GM19452 (cell line): ENCODE measurements around the gene MCU.
"Not testable (repeated sequence)": the region's sequence is repeated elsewhere in the genome, so short reads cannot be mapped to it uniquely, and the experiment has no call there.

Experiments
- ATAC-seq: cut with Tn5 transposase; IDR thresholded peaks from one replicate; pipeline ENCODE4 v1.9.1; 2021; ENCODE audit not compliant: unreplicated experiment

The MCU gene

DNA sequence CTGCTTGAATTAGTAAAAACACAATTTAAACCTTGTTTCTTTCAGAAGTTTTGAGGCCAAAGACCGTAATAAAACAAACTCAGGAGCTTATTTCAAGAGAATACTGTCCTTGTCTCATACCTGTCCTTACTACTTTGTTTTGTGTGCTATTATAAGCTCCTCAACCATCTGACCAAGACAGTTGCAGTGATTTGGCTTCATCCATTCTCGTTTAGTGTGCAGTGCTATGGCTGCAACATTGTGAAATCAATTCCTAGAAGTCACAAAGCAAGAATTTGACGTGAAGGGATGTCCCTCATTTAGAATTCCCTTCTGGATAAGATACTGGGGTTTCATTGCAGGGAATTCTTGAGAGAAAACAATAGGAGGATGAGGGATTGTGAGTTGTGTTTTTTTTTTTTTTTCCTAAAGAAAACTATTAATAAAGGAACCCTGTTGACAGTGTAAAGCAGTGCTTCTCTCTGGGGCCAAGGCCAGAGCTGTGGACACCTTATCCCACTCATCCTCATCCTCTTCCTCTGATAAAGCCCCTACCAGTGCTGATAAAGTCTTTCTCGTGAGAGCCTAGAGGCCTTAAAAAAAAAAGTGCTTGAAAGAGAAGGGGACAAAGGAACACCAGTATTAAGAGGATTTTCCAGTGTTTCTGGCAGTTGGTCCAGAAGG, 201.3 kb downstream of the MCU start, which contains the start of gene OIT3:
Gene OIT3, plus strand, starts transcription at position 604 of the 663 bp plus-strand sequence. CDS start 60 bp downstream, outside the sequence.
- ATAC-seq, result no peak

DNA sequence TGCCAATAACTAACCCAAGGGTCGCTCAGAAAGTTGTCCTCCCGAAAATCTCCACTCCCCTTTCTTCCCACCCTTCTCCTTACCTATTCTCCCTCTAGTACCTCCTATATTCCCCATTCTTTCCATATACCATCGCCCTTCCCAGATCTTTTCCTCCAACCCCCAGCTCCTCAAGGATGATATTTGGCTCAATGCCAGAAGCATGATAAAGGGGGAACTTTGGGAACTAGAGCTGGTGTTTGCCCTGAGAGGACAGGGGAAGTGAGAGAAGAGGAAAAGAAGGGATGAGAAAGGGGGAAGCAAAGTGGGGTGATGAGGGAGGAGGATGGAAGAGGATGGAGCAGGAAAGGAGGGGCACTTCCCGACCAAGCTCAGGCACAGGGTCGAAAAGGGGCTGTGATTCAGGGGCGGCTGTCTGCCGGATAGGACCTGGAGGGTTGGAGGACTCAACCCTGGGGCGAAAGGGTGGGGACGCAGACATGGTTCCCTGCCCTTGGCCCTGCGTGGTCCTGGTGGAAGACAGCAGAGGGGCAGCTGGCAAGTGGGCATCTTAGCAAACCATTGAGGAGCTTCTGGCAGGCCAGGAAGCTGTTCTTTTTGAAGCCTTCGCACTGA, 203.4 kb downstream of the MCU start:
- no peak for ATAC-seq

DNA sequence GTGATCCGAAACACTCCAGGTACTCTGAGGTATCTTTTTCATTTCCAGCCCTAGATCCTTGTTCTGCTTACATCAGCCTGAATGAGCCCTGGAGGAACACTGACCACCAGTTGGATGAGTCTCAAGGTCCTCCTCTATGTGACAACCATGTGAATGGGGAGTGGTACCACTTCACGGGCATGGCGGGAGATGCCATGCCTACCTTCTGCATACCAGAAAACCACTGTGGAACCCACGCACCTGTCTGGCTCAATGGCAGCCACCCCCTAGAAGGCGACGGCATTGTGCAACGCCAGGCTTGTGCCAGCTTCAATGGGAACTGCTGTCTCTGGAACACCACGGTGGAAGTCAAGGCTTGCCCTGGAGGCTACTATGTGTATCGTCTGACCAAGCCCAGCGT, 206.7 kb downstream of the MCU start:
- ATAC-seq, result no peak

DNA sequence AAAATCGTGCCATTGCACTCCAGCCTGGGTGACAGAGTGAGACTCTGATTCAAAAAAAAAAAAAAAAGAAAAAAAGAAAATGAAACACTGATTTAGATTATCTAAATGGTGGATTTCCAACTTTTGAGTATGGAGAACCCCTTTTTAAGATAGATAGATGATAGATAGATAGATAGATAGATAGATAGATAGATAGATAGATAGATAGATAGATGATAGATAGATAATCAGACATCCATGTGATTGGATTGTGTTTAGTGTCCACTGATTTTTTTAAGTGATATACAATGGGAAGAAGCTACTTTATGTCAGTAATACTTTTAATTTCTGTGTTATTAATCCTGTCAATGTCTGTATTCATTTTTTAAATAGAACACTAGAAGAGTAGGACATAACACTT, 207.6 kb downstream of the MCU start:
- no peak for ATAC-seq

DNA sequence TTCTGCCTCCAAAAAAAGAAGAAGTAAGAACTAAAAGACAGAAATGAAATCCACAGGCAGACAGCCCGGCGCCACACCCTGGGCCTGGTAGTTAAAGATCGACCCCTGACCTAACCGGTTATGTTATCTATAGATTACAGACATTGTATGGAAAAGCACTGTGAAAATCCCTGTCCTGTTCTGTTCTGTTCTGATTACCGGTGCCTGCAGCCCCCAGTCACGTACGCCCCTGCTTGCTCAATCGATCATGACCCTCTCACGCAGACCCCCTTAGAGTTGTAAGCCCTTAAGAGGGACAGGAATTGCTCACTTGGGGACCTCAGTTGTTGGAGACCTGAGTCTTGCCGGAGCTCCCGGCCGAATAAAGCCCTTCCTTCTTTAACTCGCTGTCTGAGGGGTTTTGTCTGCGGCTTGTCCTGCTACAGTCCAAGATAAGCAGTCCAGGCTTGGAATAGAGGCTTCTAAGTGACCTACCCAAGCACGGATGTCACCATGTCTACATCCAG, 212.1 kb downstream of the MCU start:
- not testable (repeated sequence) for ATAC-seq

DNA sequence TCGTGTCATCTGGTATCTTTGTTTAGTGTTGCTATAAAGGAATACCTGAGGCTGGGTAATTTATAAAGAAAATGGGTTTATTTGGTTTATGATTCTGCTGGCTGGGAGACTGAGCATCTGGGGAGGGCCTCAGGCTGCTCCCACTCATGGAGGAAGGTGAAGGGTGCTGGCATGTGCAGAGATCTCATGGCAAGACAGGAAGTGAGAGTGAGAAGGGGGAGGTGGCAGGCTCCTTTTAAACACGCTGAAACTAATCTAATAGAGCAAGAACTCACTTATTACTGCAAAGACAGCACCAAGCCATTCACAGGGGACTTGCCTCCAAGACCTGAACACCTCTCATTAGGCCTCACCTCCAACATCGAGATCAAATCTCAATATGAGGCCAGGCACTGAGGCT, 212.9 kb downstream of the MCU start:
- no peak for ATAC-seq

DNA sequence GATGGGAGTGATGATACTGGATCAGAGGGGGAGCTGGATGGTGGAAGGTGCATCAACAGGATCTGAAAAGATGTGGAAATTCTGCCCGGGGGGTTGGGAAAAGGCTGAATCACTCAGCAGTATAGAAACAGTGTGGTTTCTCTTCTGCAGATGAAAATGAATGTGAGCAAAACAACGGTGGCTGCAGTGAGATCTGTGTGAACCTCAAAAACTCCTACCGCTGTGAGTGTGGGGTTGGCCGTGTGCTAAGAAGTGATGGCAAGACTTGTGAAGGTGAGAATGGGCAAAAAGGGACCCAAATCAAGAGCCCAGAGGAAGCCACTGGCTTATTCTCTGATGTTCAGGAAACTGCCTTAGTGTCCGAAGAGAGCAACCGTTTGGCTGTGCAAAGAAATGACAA, 214.5 kb downstream of the MCU start:
- ATAC-seq, result no peak

DNA sequence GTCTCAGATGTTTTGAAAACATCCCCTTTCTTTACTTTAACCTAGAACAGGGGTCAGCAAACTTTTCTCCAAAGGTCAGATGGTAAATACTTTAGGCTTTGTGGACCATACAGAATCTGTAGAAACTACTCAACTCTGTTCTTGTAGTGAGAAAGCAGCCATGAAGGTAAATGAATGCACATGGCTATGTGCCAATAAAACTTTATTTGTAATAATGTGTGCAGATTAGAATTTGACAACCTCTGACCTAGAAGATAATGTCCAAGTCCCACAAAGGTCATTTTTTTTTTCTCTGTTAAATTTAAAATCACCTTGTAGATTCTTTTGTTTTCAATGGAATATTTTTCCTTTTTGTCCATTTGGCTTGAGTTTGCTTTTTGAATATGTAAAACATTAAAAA, 218.8 kb downstream of the MCU start:
- no peak for ATAC-seq

DNA sequence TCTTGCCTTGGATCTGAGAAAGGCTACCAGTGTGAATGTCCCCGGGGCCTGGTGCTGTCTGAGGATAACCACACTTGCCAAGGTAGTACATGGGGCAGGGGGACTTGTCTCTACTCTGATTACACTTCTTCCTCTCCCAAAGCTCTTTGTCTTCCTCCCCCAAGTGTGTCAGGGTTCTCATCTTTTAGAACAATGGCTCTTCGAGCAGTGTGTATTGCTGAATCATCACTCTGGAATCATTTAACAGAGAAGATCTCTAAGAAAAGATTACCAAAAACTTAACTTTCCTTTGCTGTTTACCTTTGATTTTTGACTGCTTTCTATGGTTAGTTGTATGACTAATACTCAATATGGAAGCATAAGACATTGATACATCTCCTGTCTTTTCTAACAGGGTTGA, 219.8 kb downstream of the MCU start:
- ATAC-seq, result no peak

DNA sequence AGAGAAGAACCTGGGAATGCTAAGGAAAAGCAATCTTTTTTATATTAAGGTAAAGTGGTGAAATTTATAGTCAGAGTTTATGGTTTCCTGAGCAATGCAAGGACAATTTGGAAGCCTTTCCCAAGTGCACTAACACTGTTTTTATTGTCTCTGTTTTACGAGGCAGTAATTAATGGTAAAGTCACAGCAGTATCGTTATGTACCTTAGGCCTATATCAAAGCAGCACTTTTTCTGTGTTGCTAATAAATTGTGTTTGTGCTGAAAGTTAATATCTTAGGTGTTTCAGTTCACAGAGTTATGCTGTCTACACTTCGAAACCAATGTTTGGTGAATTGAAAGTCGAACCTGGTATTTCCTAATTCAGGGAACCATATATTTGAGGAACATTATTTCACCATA, 220.8 kb downstream of the MCU start:
- no peak for ATAC-seq

DNA sequence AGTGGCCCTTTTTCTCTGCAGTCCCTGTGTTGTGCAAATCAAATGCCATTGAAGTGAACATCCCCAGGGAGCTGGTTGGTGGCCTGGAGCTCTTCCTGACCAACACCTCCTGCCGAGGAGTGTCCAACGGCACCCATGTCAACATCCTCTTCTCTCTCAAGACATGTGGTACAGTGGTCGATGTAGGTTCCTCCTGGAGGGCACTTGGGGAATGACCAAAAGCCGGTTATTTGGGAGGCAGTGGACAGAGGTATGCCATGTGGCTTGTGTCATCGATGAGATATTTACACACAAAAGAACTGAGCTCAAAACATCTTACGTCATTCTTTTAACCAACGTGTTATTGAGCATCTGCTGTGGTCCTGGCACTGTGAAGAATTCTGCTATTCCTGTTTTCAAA, 221.3 kb downstream of the MCU start:
- ATAC-seq, result no peak

DNA sequence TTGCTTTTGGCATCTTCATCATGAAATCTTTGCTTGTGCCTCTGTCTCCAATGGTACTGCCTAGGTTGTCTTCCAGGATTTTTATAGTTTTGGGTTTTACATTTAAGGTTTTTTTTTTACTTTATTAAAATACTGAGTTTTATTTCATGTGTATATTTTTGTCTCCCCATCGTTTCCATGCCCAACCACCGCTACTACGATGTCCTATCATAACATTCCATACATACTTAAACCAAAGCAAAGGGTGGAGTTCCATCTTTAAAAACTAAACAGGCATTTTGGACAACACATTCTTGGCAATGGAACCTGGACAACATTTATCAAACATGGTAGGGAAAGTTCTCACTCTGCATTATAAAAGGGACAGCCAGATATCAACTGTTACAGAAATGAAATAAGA, 225.3 kb downstream of the MCU start:
- not testable (repeated sequence) for ATAC-seq

DNA sequence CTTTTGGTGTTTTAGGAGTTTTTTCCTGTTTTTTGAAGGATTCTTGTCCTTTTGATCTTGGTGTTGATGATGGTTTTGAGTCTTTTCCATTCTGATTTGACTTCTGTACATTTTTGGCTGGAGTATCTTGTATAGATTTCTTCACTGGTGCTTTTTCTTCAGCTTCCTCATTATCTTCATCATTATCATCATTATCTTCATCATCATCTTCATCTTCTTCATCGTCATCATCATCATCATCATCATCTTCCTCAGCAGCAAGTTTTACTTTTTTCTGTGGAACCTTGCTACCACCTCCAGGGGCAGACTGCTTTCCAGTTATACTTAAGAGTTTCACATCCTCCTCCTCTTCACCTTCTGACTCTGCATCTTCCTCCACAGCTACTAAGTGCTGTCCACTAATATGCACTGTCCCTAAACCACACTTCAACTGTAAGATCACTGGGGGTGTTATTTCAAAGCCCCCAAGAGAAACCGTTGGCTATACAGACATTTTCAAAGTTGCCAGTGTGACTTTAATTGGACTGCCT, 225.9 kb downstream of the MCU start:
- not testable (repeated sequence) for ATAC-seq

DNA sequence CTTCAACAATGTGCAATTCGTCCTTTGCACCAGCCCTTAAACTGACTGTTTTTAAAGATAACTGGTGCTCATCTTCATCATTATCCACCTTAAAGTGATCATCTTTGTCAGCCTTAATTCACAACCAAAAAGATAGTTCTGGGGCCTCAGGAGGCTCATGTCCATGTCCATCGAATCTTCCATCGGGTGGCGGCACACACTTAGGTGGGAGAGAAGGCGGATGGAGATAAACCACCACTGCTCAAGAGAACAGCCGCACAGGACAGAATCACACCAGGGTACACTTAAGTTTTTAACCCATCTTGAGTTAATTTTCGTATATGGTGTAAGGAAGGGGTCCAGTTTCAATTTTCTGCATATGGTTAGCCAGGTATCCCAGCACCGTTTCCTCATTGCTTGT, 226.4 kb downstream of the MCU start:
- no peak for ATAC-seq

DNA sequence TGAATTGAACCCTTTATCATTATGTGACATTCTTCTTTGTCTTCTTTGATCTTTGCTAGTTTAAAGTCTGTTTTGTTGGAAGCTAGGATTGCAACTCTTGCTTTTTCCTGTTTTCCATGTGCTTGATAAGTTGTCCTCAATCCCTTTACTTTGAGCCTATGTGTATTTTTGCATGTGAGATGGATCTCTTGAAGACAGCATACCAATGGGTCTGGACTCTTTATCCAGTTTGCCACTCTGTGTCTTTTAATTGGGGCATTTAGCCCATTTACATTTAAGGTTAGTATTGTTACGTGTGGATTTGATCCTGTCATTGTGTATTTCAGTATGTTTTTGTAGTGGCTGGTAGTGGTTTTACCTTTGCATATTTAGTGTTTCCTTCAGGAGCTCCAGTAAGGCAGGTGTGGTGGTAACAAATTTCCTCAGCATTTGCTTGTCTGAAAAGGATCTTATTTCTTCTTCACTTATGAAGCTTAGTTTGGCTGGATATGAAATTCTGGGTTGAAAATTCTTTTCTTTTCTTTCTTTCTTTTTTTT, 229.3 kb downstream of the MCU start:
- ATAC-seq, result not testable (repeated sequence)

DNA sequence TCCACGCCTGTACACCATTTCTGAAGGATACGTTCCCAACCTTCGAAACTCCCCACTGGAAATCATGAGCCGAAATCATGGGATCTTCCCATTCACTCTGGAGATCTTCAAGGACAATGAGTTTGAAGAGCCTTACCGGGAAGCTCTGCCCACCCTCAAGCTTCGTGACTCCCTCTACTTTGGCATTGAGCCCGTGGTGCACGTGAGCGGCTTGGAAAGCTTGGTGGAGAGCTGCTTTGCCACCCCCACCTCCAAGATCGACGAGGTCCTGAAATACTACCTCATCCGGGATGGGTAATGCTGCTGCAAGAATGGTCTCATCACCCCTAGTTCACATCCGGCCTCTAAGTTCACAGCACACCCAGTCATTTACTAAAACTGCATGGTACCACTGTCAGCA, 232.4 kb downstream of the MCU start:
- no peak for ATAC-seq

DNA sequence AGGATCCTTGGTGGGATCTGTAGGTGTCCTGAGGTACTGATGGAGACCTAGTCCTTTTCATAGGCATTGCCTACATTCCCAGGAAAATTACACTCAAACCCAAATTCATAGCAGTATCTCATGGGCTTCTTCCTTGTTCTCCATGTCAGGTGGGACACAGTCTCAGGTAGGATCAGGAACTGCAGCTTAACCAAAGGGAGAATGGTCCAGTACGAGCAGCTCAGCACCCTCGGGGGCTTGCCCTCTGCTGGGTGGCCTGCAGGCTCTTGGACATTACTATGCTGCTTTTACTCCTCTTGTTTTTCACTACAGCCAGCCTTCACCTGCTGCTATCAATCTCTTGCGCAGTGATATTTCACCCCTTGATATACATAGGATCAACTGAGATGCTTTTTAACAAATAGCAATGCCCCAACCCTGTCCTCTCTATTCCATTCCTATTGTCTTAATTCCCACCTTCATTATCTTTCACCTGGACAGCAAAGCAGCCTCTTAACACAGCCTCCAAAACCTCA, 234.1 kb downstream of the MCU start:
- no peak for ATAC-seq

DNA sequence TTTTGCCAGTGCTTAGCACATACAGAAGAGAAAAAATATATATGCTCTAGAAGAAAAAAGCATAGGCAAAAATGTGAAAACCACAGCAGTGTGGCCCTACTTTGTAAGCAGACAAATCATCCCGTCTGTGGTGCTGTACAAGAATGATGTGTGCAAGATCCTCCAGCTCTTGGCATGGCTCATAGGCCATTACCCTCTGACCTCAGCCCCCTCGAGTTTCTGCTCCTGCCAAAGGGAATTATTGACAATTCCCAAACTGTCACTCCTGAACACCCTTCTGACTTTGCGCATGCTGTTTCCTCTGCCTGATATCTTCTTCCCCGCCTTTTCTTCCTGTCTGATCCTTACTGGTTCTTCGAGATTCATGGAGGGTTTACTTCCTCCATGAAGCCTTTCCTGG, 235.5 kb downstream of the MCU start:
- no peak for ATAC-seq

DNA sequence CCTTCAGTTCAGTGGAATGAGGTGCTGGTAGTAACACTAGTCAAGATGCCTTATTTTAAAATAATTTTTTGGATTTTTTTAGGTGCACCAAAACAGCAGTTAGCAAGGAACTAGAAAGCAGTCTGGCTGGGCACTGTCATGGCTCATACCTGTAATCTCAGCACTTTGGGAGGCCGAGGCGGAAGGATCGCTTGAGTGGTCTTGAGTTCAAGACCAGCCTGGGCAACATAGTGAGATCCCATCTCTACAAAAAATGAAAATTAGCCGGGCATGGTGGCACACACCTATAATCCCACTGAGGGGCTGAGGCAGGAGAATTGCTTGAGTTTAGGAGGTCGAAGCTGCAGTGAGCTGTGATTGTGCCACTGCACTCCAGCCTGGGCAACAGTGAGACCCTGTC, 236.9 kb downstream of the MCU start:
- no peak for ATAC-seq

DNA sequence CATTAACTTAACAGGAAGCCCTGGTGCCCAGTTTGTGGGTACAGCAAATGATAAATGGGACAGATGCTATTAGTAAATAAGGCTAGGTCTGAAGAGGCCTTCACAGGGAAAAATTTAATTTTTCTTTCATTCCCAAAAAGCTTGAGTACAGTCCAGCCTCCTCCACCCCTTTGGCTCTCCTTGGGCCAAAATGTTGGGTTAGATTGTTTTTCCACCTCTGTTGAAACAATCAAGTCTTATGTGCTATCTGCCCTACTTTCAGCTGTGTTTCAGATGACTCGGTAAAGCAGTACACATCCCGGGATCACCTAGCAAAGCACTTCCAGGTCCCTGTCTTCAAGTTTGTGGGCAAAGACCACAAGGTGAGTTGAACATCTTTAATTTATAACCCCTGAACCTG, 238.3 kb downstream of the MCU start:
- no peak for ATAC-seq

DNA sequence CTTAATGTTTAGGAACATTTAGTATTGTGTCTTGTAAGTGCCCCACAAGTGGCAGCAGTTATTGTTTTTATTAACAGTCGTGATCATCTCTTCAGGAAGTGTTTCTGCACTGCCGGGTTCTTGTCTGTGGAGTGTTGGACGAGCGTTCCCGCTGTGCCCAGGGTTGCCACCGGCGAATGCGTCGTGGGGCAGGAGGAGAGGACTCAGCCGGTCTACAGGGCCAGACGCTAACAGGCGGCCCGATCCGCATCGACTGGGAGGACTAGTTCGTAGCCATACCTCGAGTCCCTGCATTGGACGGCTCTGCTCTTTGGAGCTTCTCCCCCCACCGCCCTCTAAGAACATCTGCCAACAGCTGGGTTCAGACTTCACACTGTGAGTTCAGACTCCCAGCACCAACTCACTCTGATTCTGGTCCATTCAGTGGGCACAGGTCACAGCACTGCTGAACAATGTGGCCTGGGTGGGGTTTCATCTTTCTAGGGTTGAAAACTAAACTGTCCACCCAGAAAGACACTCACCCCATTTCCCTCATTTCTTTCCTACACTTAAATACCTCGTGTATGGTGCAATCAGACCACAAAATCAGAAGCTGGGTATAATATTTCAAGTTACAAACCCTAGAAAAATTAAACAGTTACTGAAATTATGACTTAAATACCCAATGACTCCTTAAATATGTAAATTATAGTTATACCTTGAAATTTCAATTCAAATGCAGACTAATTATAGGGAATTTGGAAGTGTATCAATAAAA, 240.5 kb downstream of the MCU start:
- ATAC-seq, result no peak
